Skeletal muscle cell (primary cell): ENCODE data around the gene IL36G.

Experiments
- DNase-seq: peaks from one replicate; pipeline ENCODE4 v3.0.0-alpha.2; 2010; ENCODE audit warnings: low read depth
- H3K4me3 ChIP-seq: 2 replicates; pipeline ENCODE4 v1.5.1; 2011; ENCODE audit warnings: low read depth, mild to moderate bottlenecking, control low read depth, low read length, moderate library complexity

IL36G gene

DNA sequence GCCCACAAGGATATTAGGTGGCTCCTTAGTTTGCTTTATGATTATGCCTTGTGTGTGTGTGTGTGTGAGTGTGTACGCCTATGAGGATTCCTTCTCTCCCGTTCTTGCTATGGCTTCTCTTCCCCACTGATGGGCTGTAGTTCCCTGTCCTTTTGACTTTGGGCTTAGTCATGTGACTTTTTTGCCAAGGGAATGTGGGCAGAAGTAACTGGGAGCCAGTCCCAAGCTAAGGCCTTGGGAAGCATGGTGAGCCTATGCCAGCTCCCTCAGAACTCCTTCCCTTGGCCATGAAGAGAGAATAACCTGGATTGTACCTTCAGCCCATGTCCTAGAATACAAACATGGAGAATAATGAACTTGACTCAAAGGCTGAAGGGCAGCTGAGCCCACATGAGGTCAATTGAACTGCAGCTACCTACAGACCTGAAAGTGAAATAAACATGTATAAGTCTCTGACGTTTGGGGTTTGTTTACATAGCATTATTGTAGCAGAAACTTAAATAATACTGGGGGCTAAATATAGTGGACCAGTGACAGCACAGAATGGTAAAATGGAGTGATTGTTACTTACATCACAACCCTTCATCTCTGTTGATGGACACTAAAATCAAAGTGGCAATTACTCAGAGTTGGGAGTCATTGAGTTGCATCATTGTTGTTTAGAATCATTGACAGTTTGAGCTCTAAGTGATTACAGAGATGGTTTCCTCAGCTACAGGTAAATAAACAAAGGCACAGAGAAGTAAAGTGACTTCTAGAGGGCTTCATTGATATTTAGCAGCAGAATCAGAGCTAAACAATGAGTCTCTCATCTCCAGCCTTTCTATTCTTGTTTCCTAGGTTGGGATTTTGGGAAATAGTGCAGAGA, 15.3 kb upstream of the IL36G start:
- H3K4me3 ChIP-seq: no peak overlapping the region
- no peak for DNase-seq

DNA sequence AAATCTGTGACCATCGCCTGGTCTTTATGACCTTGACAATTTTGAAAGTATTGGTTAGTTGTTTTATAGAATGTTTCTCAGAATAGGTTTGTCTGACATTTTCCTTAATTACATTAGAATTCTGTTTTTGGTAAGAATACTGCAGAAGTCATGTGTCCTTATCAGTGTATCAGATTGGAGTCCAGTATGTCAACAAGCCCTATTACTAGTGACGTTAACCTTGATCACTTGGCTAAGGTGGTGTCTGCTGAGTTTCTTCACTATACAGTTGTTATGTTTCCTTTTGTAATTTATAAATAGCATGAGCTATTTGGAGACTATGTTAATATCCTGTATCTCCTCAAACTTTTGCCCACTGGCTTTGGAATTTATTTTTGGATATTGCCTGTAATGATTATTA, 10.8 kb upstream of the IL36G start:
- H3K4me3 ChIP-seq: no peak overlapping the region
- DNase-seq: no peak

DNA sequence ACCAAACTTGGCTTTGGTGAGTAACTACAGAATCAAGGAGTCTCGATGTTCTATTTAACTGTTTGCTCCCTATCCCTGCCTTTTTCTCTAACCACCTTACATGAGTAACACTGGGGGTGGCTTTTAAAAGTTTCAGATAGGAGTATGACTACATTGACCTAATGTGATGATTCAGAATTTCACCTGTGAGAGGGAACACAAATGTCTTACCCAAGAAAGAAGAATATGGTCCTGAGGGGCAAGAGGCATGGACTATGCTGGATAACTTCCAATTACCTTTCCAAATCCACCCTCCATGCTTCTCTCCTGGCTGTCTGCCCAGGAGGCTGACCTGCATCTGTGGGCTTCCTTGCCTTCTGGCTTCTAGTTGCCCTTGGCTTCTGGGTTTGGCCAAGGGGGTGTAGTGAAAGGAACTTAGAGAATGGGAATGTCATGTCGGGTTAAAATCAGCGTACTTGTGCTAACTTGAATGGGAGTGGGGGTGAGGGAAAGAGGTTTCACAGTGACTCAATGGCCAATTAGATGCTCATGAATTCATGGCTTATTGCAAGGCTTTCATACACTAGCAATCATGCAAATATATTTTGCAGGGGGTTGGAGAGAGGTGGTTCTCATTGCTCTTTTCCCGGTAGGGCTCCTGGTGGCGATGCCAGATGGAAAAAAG, 5.3 kb upstream of the IL36G start:
- no peak overlapping the region for H3K4me3 ChIP-seq
- DNase-seq: no peak

DNA sequence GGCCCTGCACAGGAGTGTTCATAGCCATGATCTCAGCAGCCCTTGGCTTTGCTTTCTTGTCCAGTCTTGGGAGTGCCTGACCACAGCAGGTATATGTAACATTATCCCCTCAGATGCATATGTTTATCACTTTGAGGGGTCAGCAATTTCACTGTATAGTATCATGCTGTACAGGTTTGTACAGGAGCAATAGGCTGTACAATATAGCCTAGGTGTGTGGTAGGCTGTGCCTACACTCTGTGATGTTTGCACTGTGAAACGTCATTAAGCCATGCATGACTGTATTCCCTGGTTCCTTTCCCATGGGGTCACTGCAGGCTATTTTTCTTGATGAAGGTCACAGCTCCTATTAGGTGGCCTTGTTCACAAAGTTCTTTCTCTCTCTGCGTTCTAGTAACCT, 4.7 kb upstream of the IL36G start:
- H3K4me3 ChIP-seq: no peak overlapping the region
- no peak for DNase-seq

DNA sequence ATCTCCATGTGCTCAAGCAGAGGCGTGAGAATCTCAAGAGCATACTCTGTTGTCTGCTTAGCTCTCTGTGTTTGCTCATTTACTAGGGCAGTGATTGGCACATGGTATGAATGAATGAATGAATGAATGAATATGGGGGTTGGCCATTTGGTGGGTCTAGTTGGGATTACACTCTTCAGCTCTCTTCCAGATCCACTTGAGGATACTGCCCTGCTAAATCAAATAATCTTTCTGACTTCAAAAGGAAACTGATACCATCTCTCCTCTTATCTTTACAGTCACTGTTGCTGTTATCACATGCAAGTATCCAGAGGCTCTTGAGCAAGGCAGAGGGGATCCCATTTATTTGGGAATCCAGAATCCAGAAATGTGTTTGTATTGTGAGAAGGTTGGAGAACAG, 1.9 kb downstream of the IL36G start:
- DNase-seq: no peak
- H3K4me3 ChIP-seq: no peak overlapping the region

DNA sequence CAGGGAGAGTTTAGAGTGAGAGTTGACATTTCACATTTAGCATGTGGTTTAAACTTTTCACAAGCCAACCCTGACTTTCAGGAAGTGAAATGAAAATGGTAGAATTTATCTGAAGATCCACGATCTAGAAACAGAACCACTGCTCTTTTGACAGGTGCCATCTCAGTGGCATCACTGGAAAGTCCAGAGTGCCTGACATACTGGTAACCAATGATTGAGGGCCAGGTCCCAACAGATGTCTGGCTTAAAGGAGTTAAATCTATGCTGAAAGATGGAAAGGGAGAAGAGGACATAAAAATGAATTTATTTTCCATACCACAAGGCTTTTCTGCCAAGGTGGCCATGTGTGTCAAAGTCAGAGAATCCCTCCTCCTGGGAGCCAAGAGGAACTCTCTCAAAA, 2.7 kb downstream of the IL36G start:
- DNase-seq: no peak
- no peak overlapping the region for H3K4me3 ChIP-seq

DNA sequence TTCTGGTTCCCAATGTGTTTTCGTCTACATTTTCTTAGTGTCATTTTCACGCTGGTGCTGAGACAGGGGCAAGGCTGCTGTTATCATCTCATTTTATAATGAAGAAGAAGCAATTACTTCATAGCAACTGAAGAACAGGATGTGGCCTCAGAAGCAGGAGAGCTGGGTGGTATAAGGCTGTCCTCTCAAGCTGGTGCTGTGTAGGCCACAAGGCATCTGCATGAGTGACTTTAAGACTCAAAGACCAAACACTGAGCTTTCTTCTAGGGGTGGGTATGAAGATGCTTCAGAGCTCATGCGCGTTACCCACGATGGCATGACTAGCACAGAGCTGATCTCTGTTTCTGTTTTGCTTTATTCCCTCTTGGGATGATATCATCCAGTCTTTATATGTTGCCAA, 7.3 kb downstream of the IL36G start:
- no peak for DNase-seq
- no peak overlapping the region for H3K4me3 ChIP-seq

DNA sequence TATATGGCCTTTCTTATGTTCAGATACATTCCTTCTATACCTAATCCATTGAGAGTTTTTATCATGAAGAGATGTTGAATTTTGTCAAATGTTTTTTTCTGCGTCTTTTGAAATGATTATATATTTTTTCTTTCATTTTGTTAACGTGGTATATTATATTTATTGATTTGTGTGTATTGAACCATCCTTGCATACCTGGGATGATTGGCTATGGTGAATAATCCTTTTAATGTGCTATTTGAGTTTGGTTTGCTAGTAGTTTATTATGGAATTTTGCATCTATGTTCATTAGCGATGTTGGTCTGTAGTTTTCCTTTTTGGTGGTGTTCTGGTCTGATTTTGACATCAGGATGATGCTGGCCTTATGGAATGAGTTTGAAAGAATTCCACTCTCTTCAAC, 11.8 kb downstream of the IL36G start:
- H3K4me3 ChIP-seq: no peak overlapping the region

DNA sequence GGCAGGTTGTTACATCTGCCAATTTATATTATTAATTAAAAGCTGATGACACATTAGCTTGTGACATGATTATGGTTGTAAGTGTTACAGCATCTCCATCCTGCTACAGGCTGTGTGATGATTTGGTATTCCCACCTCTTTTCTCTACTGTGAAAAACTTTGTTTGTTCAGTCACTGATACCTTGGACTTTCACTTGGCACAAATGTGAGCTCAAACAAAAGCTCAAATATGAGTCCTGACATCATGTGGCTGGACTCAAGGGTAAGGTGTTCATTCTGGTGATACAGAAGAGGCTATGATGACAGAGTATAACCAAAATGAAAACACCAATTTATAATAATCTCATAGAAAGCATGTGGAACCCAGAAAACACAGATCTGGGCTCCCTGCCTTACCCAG, 16.0 kb downstream of the IL36G start:
- H3K4me3 ChIP-seq: no peak overlapping the region
- DNase-seq: no peak

More for the DNA sequence above, 11.8 kb downstream of the IL36G start:
- DNase-seq: no peak

DNA sequence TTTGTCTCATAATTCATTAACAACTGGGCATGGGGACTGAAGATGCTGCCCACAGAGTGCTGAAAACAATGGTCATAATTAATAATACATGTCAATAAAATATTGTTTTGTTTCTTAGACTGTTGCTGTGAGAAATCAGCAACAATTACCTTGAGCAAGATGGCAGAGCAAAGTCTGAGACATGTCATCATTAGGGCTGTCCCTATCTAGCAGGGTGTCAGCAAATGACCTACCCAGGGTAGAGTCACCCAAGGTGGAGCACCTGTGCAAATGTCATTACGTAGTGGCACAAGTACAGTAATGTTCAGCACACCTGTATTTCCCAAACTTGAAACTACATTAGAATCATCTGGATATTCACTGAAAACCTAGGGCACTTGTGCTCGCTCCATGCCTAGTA, 16.8 kb downstream of the IL36G start:
- DNase-seq: no peak

DNA sequence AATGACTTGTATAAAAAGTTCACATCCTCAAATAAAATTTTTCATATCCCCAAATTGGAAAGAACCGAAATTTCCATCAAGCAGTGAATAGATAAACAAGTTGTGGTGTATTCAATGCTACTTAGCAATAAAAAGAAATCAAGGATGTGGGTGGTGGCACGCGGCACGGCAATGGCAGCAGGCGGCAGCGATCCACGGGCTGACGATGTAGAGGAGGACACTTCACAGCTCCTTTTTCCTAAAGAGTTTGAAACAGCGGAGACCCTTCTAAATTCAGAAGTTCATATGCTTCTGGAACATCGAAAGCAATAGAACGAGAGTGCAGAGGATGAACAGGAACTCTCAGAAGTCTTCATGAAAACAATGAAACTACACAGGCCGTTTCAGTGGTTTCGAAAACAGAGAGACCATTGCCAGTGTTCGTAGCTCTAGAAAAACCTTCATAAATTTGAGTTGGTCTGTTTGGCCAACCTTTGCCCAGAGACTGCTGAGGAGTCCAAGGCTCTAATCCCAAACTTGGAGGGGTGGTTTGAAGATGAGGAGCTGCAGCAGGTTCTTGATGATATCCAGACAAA, 17.6 kb downstream of the IL36G start:
- no peak overlapping the region for H3K4me3 ChIP-seq
- DNase-seq: no peak

More for the DNA sequence above, 16.8 kb downstream of the IL36G start:
- no peak overlapping the region for H3K4me3 ChIP-seq

DNA sequence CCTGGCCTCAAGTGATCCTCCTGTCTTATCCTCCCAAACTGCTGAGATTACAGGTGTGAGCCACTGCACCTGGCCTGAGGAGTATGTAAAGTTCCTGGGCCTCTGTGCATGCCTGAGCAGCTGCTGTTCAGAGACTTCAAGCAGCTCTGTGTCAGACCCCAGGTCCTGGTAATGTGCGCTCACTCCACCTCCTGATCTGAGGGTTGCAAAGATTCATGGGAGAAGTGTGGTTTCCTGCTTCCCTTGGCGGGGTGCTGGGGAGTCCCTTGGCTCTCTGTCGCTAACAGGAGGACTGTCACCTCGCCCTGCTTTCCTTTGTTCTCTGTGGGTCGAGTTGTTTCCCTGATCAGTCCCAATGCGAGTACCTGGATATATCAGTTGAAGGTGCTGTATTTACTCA, 18.8 kb downstream of the IL36G start:
- no peak for DNase-seq

DNA sequence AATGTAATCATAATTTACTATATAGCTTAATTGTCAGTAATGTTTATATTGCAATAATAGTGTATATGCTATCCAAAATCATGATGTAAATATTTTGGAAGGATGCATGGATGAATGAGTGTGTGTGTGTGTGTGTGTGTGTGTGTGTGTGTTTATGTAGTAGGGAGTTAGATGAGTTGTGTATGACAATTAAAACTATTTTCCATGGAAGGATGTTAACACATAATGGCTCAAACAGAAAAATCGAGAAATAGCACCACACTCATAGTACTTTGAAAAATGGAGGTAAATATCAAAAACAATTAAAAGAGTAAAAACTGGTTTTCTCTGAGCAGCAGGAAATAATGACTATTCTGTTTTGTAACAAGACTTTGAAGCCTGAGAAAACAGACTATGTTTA, 19.3 kb downstream of the IL36G start:
- no peak overlapping the region for H3K4me3 ChIP-seq
- no peak for DNase-seq

More for the DNA sequence above, 18.8 kb downstream of the IL36G start:
- H3K4me3 ChIP-seq: no peak overlapping the region

DNA sequence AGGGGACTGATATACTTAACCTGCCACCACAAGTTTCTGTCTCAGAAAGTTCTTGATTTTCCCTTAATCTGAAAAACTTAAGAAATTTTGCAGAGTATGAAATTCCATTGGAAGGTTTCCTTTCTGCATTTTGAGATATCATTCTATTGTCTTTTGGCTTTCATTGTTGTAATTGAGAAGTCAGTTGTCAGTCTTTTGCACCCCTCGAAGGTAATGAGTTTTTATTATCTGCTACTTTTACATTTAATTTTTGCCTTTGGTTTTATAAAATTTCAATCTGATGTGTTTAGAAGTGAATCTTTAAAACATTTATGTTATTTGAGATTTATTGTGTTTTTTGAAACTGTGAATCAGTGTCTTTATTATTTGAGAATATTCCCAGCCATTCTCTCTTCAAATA, 22.6 kb downstream of the IL36G start:
- DNase-seq: no peak

DNA sequence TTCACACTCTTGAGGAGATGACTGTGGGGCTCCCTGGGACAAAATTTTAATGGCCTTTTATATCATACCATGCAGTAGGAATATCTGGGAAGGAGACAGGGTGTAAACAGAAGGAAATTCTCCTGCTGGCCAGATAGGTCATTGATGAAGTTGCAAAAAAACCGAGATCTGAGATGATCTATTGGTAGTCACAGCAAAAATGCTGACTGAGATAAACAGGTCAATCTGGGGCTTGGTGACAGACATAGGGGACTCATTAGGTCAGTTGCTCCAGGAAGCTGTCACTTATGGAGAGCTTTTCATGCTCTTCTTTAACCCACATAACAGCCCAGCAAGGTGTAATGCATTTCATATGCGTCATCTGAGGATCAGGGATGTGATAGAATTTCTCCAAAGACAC, 24.9 kb downstream of the IL36G start:
- no peak overlapping the region for H3K4me3 ChIP-seq
- DNase-seq: no peak

More for the DNA sequence above, 22.6 kb downstream of the IL36G start:
- H3K4me3 ChIP-seq: no peak overlapping the region

DNA sequence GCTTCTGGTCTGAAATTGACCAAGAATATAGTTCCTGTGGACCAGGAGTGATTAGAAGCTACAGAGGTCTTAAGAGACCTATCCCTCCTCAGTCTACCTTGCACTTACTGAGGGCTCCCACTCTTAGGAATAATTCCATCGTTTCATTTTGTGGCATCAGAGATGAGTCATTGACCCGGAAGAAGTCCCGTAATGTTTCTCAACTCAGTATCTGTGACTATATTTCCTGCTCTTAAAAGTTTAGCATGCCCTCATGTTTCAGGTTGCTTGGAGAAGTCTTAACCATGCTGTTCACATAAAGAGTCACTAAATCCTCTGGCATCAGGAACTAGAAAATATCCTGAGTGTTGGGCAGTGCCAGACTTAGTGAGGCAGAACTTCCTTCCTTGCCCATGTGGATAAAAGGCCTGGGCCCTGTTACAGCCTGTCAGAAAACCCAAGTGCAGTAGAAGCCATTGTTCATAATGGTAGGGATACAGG, 27.3 kb downstream of the IL36G start, which contains the start of gene IL36A:
Gene IL36A (plus strand): TSS at position 430 of the 480 bp plus-strand sequence. CDS start 413 bp downstream, outside the sequence.
- no peak within 1 kb of the TSS for H3K4me3 ChIP-seq
- DNase-seq: no peak

DNA sequence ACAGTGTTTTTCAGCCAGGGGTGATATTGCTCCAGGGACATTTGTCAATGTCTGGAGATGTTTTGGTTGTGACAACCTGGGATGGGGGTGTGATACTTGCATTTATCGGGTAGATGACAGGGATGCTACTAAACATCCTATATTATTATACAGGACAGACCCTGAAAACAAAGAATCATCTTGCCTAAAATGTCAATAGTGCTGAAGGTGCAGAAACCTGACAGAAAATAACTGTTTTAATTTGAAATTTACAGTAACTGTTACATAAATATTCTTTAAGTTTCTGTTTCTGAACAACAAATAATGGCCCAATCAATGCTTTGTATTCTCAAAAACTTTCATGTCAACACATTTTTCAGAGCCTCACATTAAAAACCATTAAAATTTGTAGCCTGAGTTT, 29.4 kb downstream of the IL36G start:
- H3K4me3 ChIP-seq: no peak overlapping the region
- no peak for DNase-seq

DNA sequence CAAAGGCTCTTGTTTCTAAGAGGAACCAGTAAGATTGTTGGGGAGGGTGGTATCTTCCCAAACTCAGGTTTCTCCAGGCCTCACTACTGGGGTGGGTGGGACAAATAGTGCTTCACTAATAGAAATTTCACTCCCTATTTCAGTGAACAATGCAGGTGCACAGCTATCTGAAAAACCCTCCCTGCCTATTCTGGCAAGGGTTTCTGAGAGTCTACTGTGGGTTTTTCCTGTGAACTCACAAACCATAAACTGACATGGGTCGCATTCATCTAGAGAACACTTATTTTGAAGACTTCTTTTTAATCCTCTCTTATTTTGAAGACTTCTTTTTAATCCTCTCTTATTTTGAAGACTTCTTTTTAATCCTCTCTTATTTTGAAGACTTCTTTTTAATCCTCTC, 31.8 kb downstream of the IL36G start:
- no peak overlapping the region for H3K4me3 ChIP-seq
- no peak for DNase-seq

DNA sequence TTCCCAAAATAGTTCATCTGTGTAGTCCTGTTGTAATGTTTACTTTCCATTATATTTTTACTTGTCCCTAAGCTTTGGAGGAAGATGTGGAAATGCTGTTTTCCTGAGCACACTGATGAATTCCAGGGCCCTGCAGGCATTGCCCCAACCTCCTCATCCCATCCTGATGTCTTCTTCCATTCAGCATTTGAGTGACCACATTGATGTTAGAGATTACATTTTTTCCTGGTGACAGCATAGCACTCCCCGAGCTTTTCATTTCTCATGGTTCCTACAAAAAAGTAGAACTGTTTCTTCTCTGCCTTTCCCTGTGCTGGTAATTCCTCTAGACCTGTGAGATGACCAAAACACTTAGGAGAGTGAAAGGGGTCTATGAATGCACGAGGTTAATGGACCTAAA, 32.3 kb downstream of the IL36G start:
- DNase-seq: no peak

DNA sequence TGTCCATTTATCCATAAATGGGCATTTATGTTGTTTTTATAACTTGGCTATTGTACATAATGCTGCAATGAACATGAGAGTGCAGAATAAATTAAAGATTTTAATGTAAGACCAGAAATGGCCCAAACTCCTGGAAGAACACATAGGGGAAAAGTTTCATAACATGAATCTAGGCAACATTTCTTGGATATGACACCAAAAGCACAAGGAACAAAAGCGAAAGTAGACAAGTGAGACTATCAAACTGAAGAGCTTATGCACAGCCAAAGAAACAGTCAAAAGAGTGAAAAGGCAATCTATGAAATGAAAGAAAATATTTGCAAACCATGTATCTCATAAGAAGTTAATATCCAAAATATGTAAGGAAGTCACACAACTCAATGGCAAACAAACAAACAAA, 33.3 kb downstream of the IL36G start:
- DNase-seq: no peak
- no peak overlapping the region for H3K4me3 ChIP-seq

More for the DNA sequence above, 32.3 kb downstream of the IL36G start:
- no peak overlapping the region for H3K4me3 ChIP-seq
